ENCODE results near the gene AFAP1. TPM values are rescaled to one million over a fixed set of nuclear protein-coding genes. Genes with fewer than 3 reads are reported as not detected.

Gene AFAP1
- total and polyA plus RNA-seq, 2 of the 8 experiments (the other 6 are each of a cell fraction or from before 2014, with no cell fraction given) = 3.6 to 18.2 TPM

DNA sequence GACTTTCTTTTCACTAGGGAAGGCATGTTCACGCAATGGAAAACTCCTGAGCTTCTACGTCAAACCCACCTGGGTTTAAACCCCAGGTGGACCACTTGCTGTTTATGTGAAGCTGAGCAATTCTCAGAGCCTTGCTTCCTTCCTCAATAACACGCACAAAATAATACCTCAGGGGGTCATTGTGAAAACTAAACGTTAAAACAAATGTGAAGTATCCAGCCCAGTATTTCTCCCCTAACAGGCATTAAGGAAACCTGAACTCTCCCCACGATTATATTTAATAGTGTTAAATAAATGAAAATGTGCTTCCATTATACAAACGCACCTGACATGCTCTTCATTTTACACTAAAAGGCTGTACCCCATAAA, 117.5 kb downstream of the AFAP1 start:
- H4K91ac ChIP-seq (replicated peaks; ENCODE audit: insufficient read length, low read length) = no peak overlapping the region
- no peak overlapping the region for H3K4me3 ChIP-seq (ENCODE audit: extremely low read depth in 1 of 4, insufficient read depth in 2 of 4, low read depth in 3 of 4, low read length in 4 of 4)
- H3K4me1 ChIP-seq (replicated peaks in 1 of 4; ENCODE audit: control insufficient read depth in 3 of 4, insufficient read depth in 4 of 4, low read length in 3 of 4) = peaks cover 0 to 5% (median 2%) of the 10 kb centered on the region in 4 experiments; a peak in 3 of 7 replicates
- H4K8ac ChIP-seq (ENCODE audit: extremely low read depth, insufficient read depth, low read length) = no peak overlapping the region
- no peak overlapping the region for H2BK15ac ChIP-seq (ENCODE audit: low read length)
- CTCF ChIA-PET (ENCODE audit: partially characterized antibody) = interaction anchor here (0.8 to 4.5 kb wide), 10 partner anchors 9 to 166 kb away, joined by 3 to 33 read pairs (median 4); no protein-coding TSS in a partner anchor
- H2AFZ ChIP-seq (ENCODE audit: low read length) = no peak overlapping the region
- no peak overlapping the region for H2BK5ac ChIP-seq (ENCODE audit: low read depth, low read length)
- H3K27me3 ChIP-seq (replicated peaks in 1 of 4; ENCODE audit: control insufficient read depth in 3 of 4, extremely low read depth in 1 of 4, insufficient read depth in 3 of 4, low read length in 3 of 4) = no peaks in the 10 kb centered on the region
- no peak overlapping the region for H4K5ac ChIP-seq (ENCODE audit: insufficient read length, low read depth, low read length)
- H2AK5ac ChIP-seq (ENCODE audit: low read depth, low read length) = no peak overlapping the region
- no peak for TF ChIP-seq PHF8 (conservative IDR thresholded peaks at IDR 0.05; ENCODE audit: low read depth, low read length)
- no peak for TF ChIP-seq TAF1 (IDR thresholded peaks at IDR 0.05; ENCODE audit: low read depth, low read length)
- no peak for TF ChIP-seq BRCA1 (IDR thresholded peaks at IDR 0.05; ENCODE audit: low read depth, low read length)
- no peak for TF ChIP-seq SRF (IDR thresholded peaks at IDR 0.05; ENCODE audit: low read depth, low read length)
- TF ChIP-seq SIX5 (IDR thresholded peaks at IDR 0.05; ENCODE audit: low read depth, low read length) = no peak
- TF ChIP-seq, protein P1, sequence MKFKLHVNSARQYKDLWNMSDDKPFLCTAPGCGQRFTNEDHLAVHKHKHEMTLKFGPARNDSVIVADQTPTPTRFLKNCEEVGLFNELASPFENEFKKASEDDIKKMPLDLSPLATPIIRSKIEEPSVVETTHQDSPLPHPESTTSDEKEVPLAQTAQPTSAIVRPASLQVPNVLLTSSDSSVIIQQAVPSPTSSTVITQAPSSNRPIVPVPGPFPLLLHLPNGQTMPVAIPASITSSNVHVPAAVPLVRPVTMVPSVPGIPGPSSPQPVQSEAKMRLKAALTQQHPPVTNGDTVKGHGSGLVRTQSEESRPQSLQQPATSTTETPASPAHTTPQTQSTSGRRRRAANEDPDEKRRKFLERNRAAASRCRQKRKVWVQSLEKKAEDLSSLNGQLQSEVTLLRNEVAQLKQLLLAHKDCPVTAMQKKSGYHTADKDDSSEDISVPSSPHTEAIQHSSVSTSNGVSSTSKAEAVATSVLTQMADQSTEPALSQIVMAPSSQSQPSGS (IDR thresholded peaks at IDR 0.05; ENCODE audit: low read length) = no peak
- TF ChIP-seq CTBP2 (IDR thresholded peaks at IDR 0.05; ENCODE audit: borderline replicate concordance, insufficient read depth, insufficient read length, low read length) = no peak
- TF ChIP-seq SUZ12 (IDR thresholded peaks at IDR 0.05; ENCODE audit: low read length) = no peak
- no peak for TF ChIP-seq POLR2AphosphoS5 (IDR thresholded peaks at IDR 0.05; ENCODE audit: low read depth, low read length)
- TF ChIP-seq CBX8 (IDR thresholded peaks at IDR 0.05; ENCODE audit: borderline replicate concordance, low read depth, low read length) = no peak
- 76% methylated on average over 6 of the region's 6 CpGs; no CpG with 5 or more reads in 1 of the 2 experiments for WGBS, 2 experiments (ENCODE audit: extremely low coverage in 1 of 2, insufficient coverage in 1 of 2, insufficient read length in 1 of 2, insufficient replicate concordance in 2 of 2, low coverage in 1 of 2, low lambda C conversion rate in 2 of 2, missing lambda C conversion rate in 1 of 2)
- no peak overlapping the region for H2BK12ac ChIP-seq (ENCODE audit: low read depth, low read length)
- POLR2A ChIA-PET (ENCODE audit: partially characterized antibody) = interaction anchor here (1.1 to 1.6 kb wide), 2 partner anchors 14 to 16 kb away, joined by 3 to 8 read pairs; no protein-coding TSS in a partner anchor
- H3K4ac ChIP-seq (replicated peaks; ENCODE audit: insufficient read length, low read depth, low read length) = no peak overlapping the region
- H3K14ac ChIP-seq (ENCODE audit: insufficient read length) = no peak overlapping the region
- no peaks in the 10 kb centered on the region for H3K79me2 ChIP-seq (ENCODE audit: control insufficient read depth in 1 of 2, insufficient read depth in 2 of 2, low read length in 2 of 2)
- H3K23ac ChIP-seq (ENCODE audit: insufficient read length) = no peak overlapping the region
- H3K56ac ChIP-seq (replicated peaks; ENCODE audit: insufficient read length, low read depth, low read length) = no peak overlapping the region
- no peak overlapping the region for H3K27ac ChIP-seq (ENCODE audit: low read depth, low read length)
- H4K20me1 ChIP-seq (replicated peaks in 1 of 2; ENCODE audit: control insufficient read depth in 1 of 2, insufficient read depth in 2 of 2, low read length in 2 of 2) = no peaks in the 10 kb centered on the region
- no peaks in the 10 kb centered on the region for H3K9me3 ChIP-seq (ENCODE audit: insufficient read depth in 2 of 2, low read depth in 1 of 2, low read length in 1 of 2)
- H3K4me2 ChIP-seq (ENCODE audit: insufficient read depth in 1 of 2, low read depth in 2 of 2, low read length in 2 of 2) = no peak overlapping the region
- no peaks in the 10 kb centered on the region for H3K36me3 ChIP-seq (ENCODE audit: control insufficient read depth in 2 of 4, insufficient read depth in 4 of 4, low read length in 3 of 4)
- DNase-seq (ENCODE audit: low read depth in 1 of 2, low spot score in 2 of 2) (no peak), FAIRE-seq (peak; percentile 48)
- no peak overlapping the region for H3K18ac ChIP-seq (ENCODE audit: extremely low read depth, low read length)
- no peaks in the 10 kb centered on the region for H3K23me2 ChIP-seq (ENCODE audit: low read depth, low read length)
- no peak overlapping the region for H2BK20ac ChIP-seq (ENCODE audit: low read length)
- no peaks in the 10 kb centered on the region for H3K79me1 ChIP-seq (ENCODE audit: low read depth, low read length)
- no peak overlapping the region for H2BK120ac ChIP-seq (replicated peaks; ENCODE audit: low read depth, low read length)
- H3K9ac ChIP-seq (replicated peaks in 1 of 4; ENCODE audit: extremely low read depth in 1 of 4, low read depth in 3 of 4, low read length in 3 of 4) = no peak overlapping the region

Data from H1 (cell line).